CD4-positive, alpha-beta T cell (primary cell): ENCODE results near the gene ENKD1. TPM values are rescaled to one million over a fixed set of nuclear protein-coding genes. Genes with fewer than 3 reads are reported as not detected.

Experiments used
- ATAC-seq: fragments of 200-7000 bp; cut with Tn5 transposase; one replicate; pipeline ENCODE4 v1.10.0; 2022; ENCODE audit warnings: mild to moderate bottlenecking; ENCODE audit not compliant: poor library complexity
- CTCF ChIA-PET: fragments of 350-600 bp; sonication (Branson Sonifier 250); formaldehyde crosslinking; loops from one replicate; lab custom pipeline; 2021; ENCODE audit warnings: antibody characterized with exemption, inconsistent platforms; lab: Charles Lee
- POLR2A ChIA-PET: fragments of 350-600 bp; sonication (Branson Sonifier 250); formaldehyde crosslinking; loops from one replicate; lab custom pipeline; 2021; ENCODE audit warnings: antibody characterized with exemption, inconsistent platforms; lab: Charles Lee
- DNase-seq, 14 experiments: peaks; one replicate each; pipeline ENCODE4 v3.0.0-alpha.2; 2013 to 2020; ENCODE audit warnings: mixed read lengths in 2 of 14
- H3K27ac ChIP-seq, 2 donors: one replicate each; pipeline versions ENCODE4 v1.5.1 to v1.7.0; 2013; ENCODE audit warnings: low read length in 2 of 2, low read depth in 1 of 2, mild to moderate bottlenecking in 1 of 2
- H3K27me3 ChIP-seq, 2 experiments: 1 replicate in 1 of 2; 2 replicates in 1 of 2; pipeline versions ENCODE4 v1.6.1 to v1.7.0; 2013; ENCODE audit warnings: low read length in 2 of 2, control low read depth in 1 of 2, mild to moderate bottlenecking in 1 of 2, moderate library complexity in 1 of 2; ENCODE audit not compliant: insufficient read depth in 2 of 2, control insufficient read depth in 1 of 2
- H3K36me3 ChIP-seq: one replicate; pipeline ENCODE4 v1.6.1; 2013; ENCODE audit warnings: low read length, control low read depth; ENCODE audit not compliant: insufficient read depth
- H3K4me1 ChIP-seq: one replicate; pipeline ENCODE4 v1.6.1; 2013; ENCODE audit warnings: low read length, control low read depth; ENCODE audit not compliant: insufficient read depth
- H3K4me3 ChIP-seq: one replicate; pipeline ENCODE4 v1.5.1; 2013; ENCODE audit warnings: mild to moderate bottlenecking, low read length, moderate library complexity
- H3K9me3 ChIP-seq, 2 experiments: 1 replicate in 1 of 2; 2 replicates in 1 of 2; pipeline versions ENCODE4 v1.6.1 to v1.7.0; 2013; ENCODE audit warnings: low read length in 2 of 2, mild to moderate bottlenecking in 2 of 2, control low read depth in 1 of 2, moderate library complexity in 1 of 2; ENCODE audit not compliant: control insufficient read depth in 1 of 2, insufficient read depth in 1 of 2
- H3K27ac Mint-ChIP-seq: one replicate; pipeline ENCODE4 v1.8.0; 2020; ENCODE audit warnings: mixed read lengths
- H3K27me3 Mint-ChIP-seq: one replicate; pipeline ENCODE4 v1.8.0; 2021; ENCODE audit warnings: mixed read lengths
- H3K36me3 Mint-ChIP-seq: one replicate; pipeline ENCODE4 v1.8.0; 2021; ENCODE audit warnings: low read depth, mixed read lengths
- H3K4me1 Mint-ChIP-seq: one replicate; pipeline ENCODE4 v1.8.0; 2021; ENCODE audit warnings: low read depth, mixed read lengths
- H3K4me3 Mint-ChIP-seq: one replicate; pipeline ENCODE4 v1.8.0; 2020; ENCODE audit warnings: mild to moderate bottlenecking, mixed read lengths
- H3K9me3 Mint-ChIP-seq: one replicate; pipeline ENCODE4 v1.8.0; 2020; ENCODE audit warnings: mixed read lengths
- intact Hi-C, 2 experiments: fragments of 100-400 bp; cut with DNase I in 1 of 2; cut with micrococcal nuclease in 1 of 2; formaldehyde crosslinking; loops; one replicate each; pipeline versions ENCODE4 v1.15.1 to v1.9.0; 2023 to 2025; cut with DNase I, micrococcal nuclease
- total RNA-seq, 174 experiments: library from RNA in 2 of 174; stranded (reverse) in 2 of 174; gene quantifications; one replicate each; pipeline ENCODE4 v1.2.3 and lab custom pipeline; 2021 to 2026
- TF ChIP-seq, protein P1 (sequence below): fragments of 200-600 bp; IDR thresholded peaks from one replicate; pipeline ENCODE4 v1.8.0; 2022; ENCODE audit warnings: antibody characterized with exemption, mild to moderate bottlenecking

Gene ENKD1
- total RNA-seq, 2 experiments from 2014 or later = 2.0 to 3.5 TPM

DNA sequence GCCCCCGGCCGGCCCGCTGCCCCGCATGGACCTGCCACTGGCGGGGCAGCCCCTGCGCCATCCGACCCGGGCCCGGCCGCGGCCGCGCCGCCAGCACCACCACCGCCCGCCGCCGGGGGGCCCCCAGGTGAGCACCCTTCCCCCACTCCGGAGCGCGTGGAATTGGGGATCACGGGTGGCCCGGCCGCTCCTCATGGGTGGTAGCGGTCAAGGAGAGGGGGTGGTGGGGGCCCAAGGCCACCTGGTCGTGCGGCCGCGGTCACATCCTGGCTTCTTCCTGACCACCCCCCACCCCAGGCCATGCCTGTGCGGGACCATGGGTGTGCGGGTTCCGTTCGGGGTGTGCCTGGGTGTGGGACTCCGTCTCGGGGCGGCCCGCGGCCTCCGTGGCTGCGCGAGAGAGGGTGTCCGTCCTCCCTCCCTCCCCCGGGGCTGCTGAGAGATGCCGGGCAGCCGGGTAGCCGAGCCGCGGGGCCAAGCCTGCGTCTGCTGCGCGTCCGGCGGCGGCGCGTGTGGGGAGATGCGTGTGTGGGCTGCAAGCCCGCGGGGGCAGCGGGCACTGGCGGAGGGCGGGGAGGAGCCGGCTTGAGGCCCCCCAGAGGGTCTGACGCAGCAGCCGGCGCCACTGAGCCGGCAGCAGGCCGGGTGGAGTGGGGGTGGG is 13.3 kb downstream of the ENKD1 start:
- DNase-seq = peak in 1 of 14 experiments; percentile 38
- TF ChIP-seq, protein P1, sequence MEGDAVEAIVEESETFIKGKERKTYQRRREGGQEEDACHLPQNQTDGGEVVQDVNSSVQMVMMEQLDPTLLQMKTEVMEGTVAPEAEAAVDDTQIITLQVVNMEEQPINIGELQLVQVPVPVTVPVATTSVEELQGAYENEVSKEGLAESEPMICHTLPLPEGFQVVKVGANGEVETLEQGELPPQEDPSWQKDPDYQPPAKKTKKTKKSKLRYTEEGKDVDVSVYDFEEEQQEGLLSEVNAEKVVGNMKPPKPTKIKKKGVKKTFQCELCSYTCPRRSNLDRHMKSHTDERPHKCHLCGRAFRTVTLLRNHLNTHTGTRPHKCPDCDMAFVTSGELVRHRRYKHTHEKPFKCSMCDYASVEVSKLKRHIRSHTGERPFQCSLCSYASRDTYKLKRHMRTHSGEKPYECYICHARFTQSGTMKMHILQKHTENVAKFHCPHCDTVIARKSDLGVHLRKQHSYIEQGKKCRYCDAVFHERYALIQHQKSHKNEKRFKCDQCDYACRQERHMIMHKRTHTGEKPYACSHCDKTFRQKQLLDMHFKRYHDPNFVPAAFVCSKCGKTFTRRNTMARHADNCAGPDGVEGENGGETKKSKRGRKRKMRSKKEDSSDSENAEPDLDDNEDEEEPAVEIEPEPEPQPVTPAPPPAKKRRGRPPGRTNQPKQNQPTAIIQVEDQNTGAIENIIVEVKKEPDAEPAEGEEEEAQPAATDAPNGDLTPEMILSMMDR = no peak

DNA sequence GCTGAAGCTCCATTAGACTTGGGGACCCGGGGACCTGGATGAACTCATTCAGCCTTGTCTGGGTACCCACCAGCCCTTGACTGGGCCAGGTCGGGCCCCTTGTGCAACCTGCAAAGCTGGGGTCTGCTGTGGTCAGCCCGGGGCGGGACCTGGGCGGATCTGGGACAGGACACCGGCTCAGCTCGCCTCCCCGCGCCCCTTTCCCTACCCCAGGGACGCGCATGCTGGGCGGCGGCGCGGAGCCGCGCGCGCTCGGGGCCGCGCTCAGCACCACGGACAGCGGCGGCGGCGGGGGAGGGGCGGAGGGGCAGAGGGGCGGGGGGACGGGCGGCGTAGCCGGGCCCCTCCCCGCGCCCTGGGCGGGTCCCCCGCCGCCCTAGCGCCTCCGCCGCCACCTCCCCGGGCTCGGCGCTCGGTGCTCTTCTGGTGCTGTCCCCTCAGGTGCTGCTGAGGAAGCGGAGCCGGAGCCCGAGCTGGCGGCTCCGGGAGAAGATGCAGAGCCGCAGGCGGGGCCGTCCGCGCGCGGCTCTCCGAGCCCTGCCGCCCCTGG is 13.9 kb downstream of the ENKD1 start:
- H3K36me3 ChIP-seq = peaks cover 87% of the 10 kb centered on the region
- ATAC-seq (no peak), DNase-seq (no peak)
- POLR2A ChIA-PET = no interaction called here
- peaks cover 6% of the 10 kb centered on the region for H3K4me1 ChIP-seq
- no peaks in the 10 kb centered on the region for H3K9me3 Mint-ChIP-seq
- no peaks in the 10 kb centered on the region for H3K27me3 ChIP-seq
- CTCF ChIA-PET = no interaction called here
- H3K27me3 Mint-ChIP-seq = no peaks in the 10 kb centered on the region
- H3K4me3 ChIP-seq = no peak overlapping the region
- no peak overlapping the region for H3K27ac ChIP-seq
- intact Hi-C loops = no loop called here
- no peak overlapping the region for H3K4me3 Mint-ChIP-seq
- peaks cover 62% of the 10 kb centered on the region for H3K36me3 Mint-ChIP-seq
- peaks cover 12% of the 10 kb centered on the region for H3K4me1 Mint-ChIP-seq
- TF ChIP-seq, protein P1 = no peak
- H3K9me3 ChIP-seq = no peaks in the 10 kb centered on the region
- no peak overlapping the region for H3K27ac Mint-ChIP-seq

More for the DNA sequence above, 13.3 kb downstream of the ENKD1 start:
- Mint-ChIP-seq H3K4me1 (peaks cover 12% of the 10 kb centered on the region), H3K27me3 (no peaks in the 10 kb centered on the region), H3K36me3 (peaks cover 62% of the 10 kb centered on the region), H3K4me3 (no peak overlapping the region), H3K9me3 (no peaks in the 10 kb centered on the region), H3K27ac (no peak overlapping the region)
- peaks cover 8% of the 10 kb centered on the region for H3K4me1 ChIP-seq
- no peaks in the 10 kb centered on the region for H3K27me3 ChIP-seq
- intact Hi-C loops = no loop called here
- ChIA-PET POLR2A (no interaction called here), CTCF (no interaction called here)
- peaks cover 87% of the 10 kb centered on the region for H3K36me3 ChIP-seq
- no peak overlapping the region for H3K27ac ChIP-seq
- no peak overlapping the region for H3K4me3 ChIP-seq
- no peaks in the 10 kb centered on the region for H3K9me3 ChIP-seq
- ATAC-seq = no peak

DNA sequence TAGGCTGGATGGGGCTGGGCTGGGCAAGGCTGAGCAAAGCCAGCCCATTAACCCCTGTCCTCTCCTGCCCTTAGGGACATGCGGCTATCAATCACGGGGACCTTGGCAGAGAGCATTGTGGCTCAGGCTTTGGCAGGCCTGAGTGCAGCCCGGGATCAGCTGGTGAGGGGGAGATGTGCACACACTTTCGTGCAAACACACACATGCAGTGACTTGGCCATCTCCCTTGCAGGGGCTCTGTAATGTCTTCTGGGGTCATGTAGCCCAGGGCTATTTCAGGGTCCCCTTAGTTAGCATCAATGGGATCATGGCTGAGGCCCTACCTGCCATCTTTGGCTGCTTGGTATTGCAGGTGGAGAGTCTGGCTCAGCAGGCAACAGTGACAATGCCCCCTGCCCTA is 14.7 kb downstream of the ENKD1 start:
- H3K27ac ChIP-seq = no peak overlapping the region
- DNase-seq (no peak), ATAC-seq (no peak)
- no peaks in the 10 kb centered on the region for H3K27me3 ChIP-seq
- H3K36me3 ChIP-seq = peaks cover 84% of the 10 kb centered on the region
- Mint-ChIP-seq H3K36me3 (peaks cover 68% of the 10 kb centered on the region), H3K27me3 (no peaks in the 10 kb centered on the region), H3K9me3 (no peaks in the 10 kb centered on the region), H3K4me3 (no peak overlapping the region), H3K27ac (no peak overlapping the region), H3K4me1 (peaks cover 12% of the 10 kb centered on the region)
- no peaks in the 10 kb centered on the region for H3K9me3 ChIP-seq
- intact Hi-C loops = no loop called here
- no peak overlapping the region for H3K4me3 ChIP-seq
- H3K4me1 ChIP-seq = peaks cover 13% of the 10 kb centered on the region
- ChIA-PET POLR2A (no interaction called here), CTCF (no interaction called here)
- TF ChIP-seq, protein P1 = no peak
